Activated CD8-positive, alpha-beta memory T cell treated with anti-CD3 and anti-CD28 coated beads, Interleukin-2, amount 10 ng/mL, durations not matched to agents 7 days and 5 days (primary cell): Measurements from ENCODE around the gene SOCS3. TPM values are rescaled to one million over a fixed set of nuclear protein-coding genes. Genes with fewer than 3 reads are reported as not detected.

Source experiments
- ATAC-seq: fragments of 150-1000 bp; cut with Tn5 transposase; one replicate; pipeline ENCODE4 v1.10.0; 2021; ENCODE audit warnings: moderate library complexity
- CTCF ChIA-PET: fragments of 350-600 bp; sonication (Branson Sonifier 250); formaldehyde crosslinking; loops from one replicate; lab custom pipeline; 2021; ENCODE audit warnings: antibody characterized with exemption; lab: Charles Lee
- DNase-seq: peaks from one replicate; pipeline ENCODE4 v3.0.0-alpha.2; 2020
- H3K27ac Mint-ChIP-seq: one replicate; pipeline ENCODE4 v1.8.0; 2021; ENCODE audit warnings: mild to moderate bottlenecking, mixed read lengths
- H3K27me3 Mint-ChIP-seq: one replicate; pipeline ENCODE4 v1.8.0; 2021; ENCODE audit warnings: mixed read lengths
- H3K36me3 Mint-ChIP-seq: one replicate; pipeline ENCODE4 v1.8.0; 2021; ENCODE audit warnings: mild to moderate bottlenecking, mixed read lengths
- H3K4me1 Mint-ChIP-seq: one replicate; pipeline ENCODE4 v1.8.0; 2021; ENCODE audit warnings: mixed read lengths
- H3K4me3 Mint-ChIP-seq: one replicate; pipeline ENCODE4 v1.8.0; 2021; ENCODE audit warnings: mild to moderate bottlenecking, moderate library complexity, mixed read lengths
- H3K9me3 Mint-ChIP-seq: one replicate; pipeline ENCODE4 v1.8.0; 2022; ENCODE audit warnings: low read depth, mixed read lengths
- total RNA-seq, 2 experiments: library from RNA; stranded (reverse); gene quantifications; one replicate each; pipeline ENCODE4 v1.2.3, GENCODE V29; 2021

SOCS3 gene
- total RNA-seq, 2 experiments from 2014 or later, result 9.9 to 21.3 TPM

GRCh38 chr17:78349891-78350642, 9.8 kb downstream of the SOCS3 start:
- ATAC-seq, result no peak
- no peak for DNase-seq
- H3K27me3 Mint-ChIP-seq, result peaks cover 3% of the 10 kb centered on the region
- CTCF ChIA-PET, result interaction anchor here (0.7 to 1.6 kb wide), 2 partner anchors 11 to 12 kb away, joined by 3 to 4 read pairs; no protein-coding TSS in a partner anchor
- H3K9me3 Mint-ChIP-seq, result no peaks in the 10 kb centered on the region
- H3K27ac Mint-ChIP-seq, result no peak overlapping the region
- H3K36me3 Mint-ChIP-seq, result no peaks in the 10 kb centered on the region
- H3K4me1 Mint-ChIP-seq, result peaks cover 55% of the 10 kb centered on the region
- no peak overlapping the region for H3K4me3 Mint-ChIP-seq

- Mint-ChIP-seq H3K36me3 (no peaks in the 10 kb centered on the region), H3K9me3 (no peaks in the 10 kb centered on the region), H3K4me1 (peaks cover 53% of the 10 kb centered on the region), H3K27me3 (peaks cover 3% of the 10 kb centered on the region), H3K27ac (no peak overlapping the region), H3K4me3 (no peak overlapping the region)
- ATAC-seq (no peak), DNase-seq (no peak)
- CTCF ChIA-PET, result interaction anchor here (1.3 kb wide), 1 partner anchor 12 kb away, joined by 6 read pairs; no protein-coding TSS in a partner anchor
Measured at GRCh38 chr17:78348055-78348770, 11.7 kb downstream of the SOCS3 start.

GRCh38 chr17:78347453-78347852, 12.4 kb downstream of the SOCS3 start:
- Mint-ChIP-seq H3K4me1 (peaks cover 58% of the 10 kb centered on the region), H3K27ac (no peak overlapping the region), H3K4me3 (no peak overlapping the region), H3K27me3 (peaks cover 3% of the 10 kb centered on the region), H3K9me3 (no peaks in the 10 kb centered on the region), H3K36me3 (no peaks in the 10 kb centered on the region)
- DNase-seq, result no peak
- CTCF ChIA-PET, result interaction anchor here (1.3 kb wide), 1 partner anchor 13 kb away, joined by 6 read pairs; no protein-coding TSS in a partner anchor
- no peak for ATAC-seq

GRCh38 chr17:78346605-78347250, 13.1 kb downstream of the SOCS3 start:
- H3K9me3 Mint-ChIP-seq, result no peaks in the 10 kb centered on the region
- ATAC-seq, result no peak
- CTCF ChIA-PET, result interaction anchor here (1.0 to 4.2 kb wide), 5 partner anchors 10 to 96 kb away, joined by 3 to 15 read pairs (median 4); no protein-coding TSS in a partner anchor
- DNase-seq, result no peak
- H3K4me3 Mint-ChIP-seq, result no peak overlapping the region
- H3K27me3 Mint-ChIP-seq, result peaks cover 3% of the 10 kb centered on the region
- H3K4me1 Mint-ChIP-seq, result peaks cover 52% of the 10 kb centered on the region
- no peaks in the 10 kb centered on the region for H3K36me3 Mint-ChIP-seq
- no peak overlapping the region for H3K27ac Mint-ChIP-seq

- Mint-ChIP-seq H3K9me3 (no peaks in the 10 kb centered on the region), H3K4me3 (no peak overlapping the region), H3K27ac (no peak overlapping the region), H3K36me3 (no peaks in the 10 kb centered on the region), H3K4me1 (peaks cover 51% of the 10 kb centered on the region), H3K27me3 (peaks cover 3% of the 10 kb centered on the region)
- no peak for ATAC-seq
- no peak for DNase-seq
- CTCF ChIA-PET, result interaction anchor here (1.0 to 4.2 kb wide), 5 partner anchors 10 to 95 kb away, joined by 3 to 15 read pairs (median 4); no protein-coding TSS in a partner anchor
Measured at GRCh38 chr17:78345791-78346494, 13.9 kb downstream of the SOCS3 start.

GRCh38 chr17:78345172-78345571, 14.7 kb downstream of the SOCS3 start:
- Mint-ChIP-seq H3K9me3 (no peaks in the 10 kb centered on the region), H3K27ac (no peak overlapping the region), H3K27me3 (peaks cover 11% of the 10 kb centered on the region), H3K36me3 (no peaks in the 10 kb centered on the region), H3K4me3 (no peak overlapping the region), H3K4me1 (peaks cover 47% of the 10 kb centered on the region)
- DNase-seq, result no peak
- CTCF ChIA-PET, result interaction anchor here (1.4 to 4.2 kb wide), 3 partner anchors 12 to 76 kb away, joined by 3 to 15 read pairs (median 8); no protein-coding TSS in a partner anchor
- no peak for ATAC-seq

- Mint-ChIP-seq H3K27ac (no peak overlapping the region), H3K36me3 (no peaks in the 10 kb centered on the region), H3K27me3 (peaks cover 15% of the 10 kb centered on the region), H3K9me3 (no peaks in the 10 kb centered on the region), H3K4me1 (peaks cover 44% of the 10 kb centered on the region), H3K4me3 (no peak overlapping the region)
- no peak for DNase-seq
- CTCF ChIA-PET, result interaction anchor here (1.2 to 4.2 kb wide), 7 partner anchors 9 to 93 kb away, joined by 4 to 38 read pairs (median 8); partner anchors contain the start of gene SOCS3
- no peak for ATAC-seq
Measured at GRCh38 chr17:78344666-78345065, 15.2 kb downstream of the SOCS3 start.

- Mint-ChIP-seq H3K27ac (peak overlapping the region; percentile 63), H3K27me3 (peaks cover 15% of the 10 kb centered on the region), H3K9me3 (no peaks in the 10 kb centered on the region), H3K36me3 (no peaks in the 10 kb centered on the region), H3K4me3 (peak overlapping the region; percentile 33), H3K4me1 (peaks cover 39% of the 10 kb centered on the region)
- CTCF ChIA-PET, result interaction anchor here (0.8 to 4.2 kb wide), 11 partner anchors 8 to 92 kb away, joined by 3 to 38 read pairs (median 6); partner anchors contain the start of gene SOCS3
- peak; percentile 90 for DNase-seq
- ATAC-seq, result peak; percentile 89
Measured at GRCh38 chr17:78343543-78344201, 16.2 kb downstream of the SOCS3 start.

GRCh38 chr17:78343187-78343542, 16.7 kb downstream of the SOCS3 start:
- H3K27me3 Mint-ChIP-seq, result peaks cover 16% of the 10 kb centered on the region
- peak overlapping the region; percentile 63 for H3K27ac Mint-ChIP-seq
- peak overlapping the region; percentile 33 for H3K4me3 Mint-ChIP-seq
- no peaks in the 10 kb centered on the region for H3K36me3 Mint-ChIP-seq
- DNase-seq (no peak), ATAC-seq (peak; percentile 22)
- no peaks in the 10 kb centered on the region for H3K9me3 Mint-ChIP-seq
- CTCF ChIA-PET, result interaction anchor here (1.1 to 4.2 kb wide), 7 partner anchors 13 to 92 kb away, joined by 3 to 38 read pairs (median 8); partner anchors contain the start of gene SOCS3
- peaks cover 34% of the 10 kb centered on the region for H3K4me1 Mint-ChIP-seq

GRCh38 chr17:78342449-78343186, 17.3 kb downstream of the SOCS3 start:
- ATAC-seq (no peak), DNase-seq (no peak)
- H3K27me3 Mint-ChIP-seq, result peaks cover 17% of the 10 kb centered on the region
- CTCF ChIA-PET, result interaction anchor here (2.1 to 4.2 kb wide), 4 partner anchors 13 to 79 kb away, joined by 8 to 38 read pairs (median 12); partner anchors contain the start of gene SOCS3
- H3K27ac Mint-ChIP-seq, result peak overlapping the region; percentile 63
- no peaks in the 10 kb centered on the region for H3K36me3 Mint-ChIP-seq
- H3K4me3 Mint-ChIP-seq, result no peak overlapping the region
- H3K9me3 Mint-ChIP-seq, result no peaks in the 10 kb centered on the region
- H3K4me1 Mint-ChIP-seq, result peaks cover 29% of the 10 kb centered on the region

GRCh38 chr17:78341559-78342448, 18.1 kb downstream of the SOCS3 start:
- Mint-ChIP-seq H3K9me3 (no peaks in the 10 kb centered on the region), H3K36me3 (no peaks in the 10 kb centered on the region), H3K4me1 (peaks cover 26% of the 10 kb centered on the region), H3K4me3 (no peak overlapping the region), H3K27me3 (peaks cover 20% of the 10 kb centered on the region), H3K27ac (no peak overlapping the region)
- peak; percentile 26 for ATAC-seq
- no peak for DNase-seq
- CTCF ChIA-PET, result interaction anchor here (1.0 to 3.9 kb wide), 2 partner anchors 20 to 104 kb away, joined by 3 to 38 read pairs; partner anchors contain the start of gene SOCS3
